HG02759 (cell line): ENCODE results near the gene STK40.

ENCODE experiments used
- ATAC-seq: cut with Tn5 transposase; IDR thresholded peaks from one replicate; pipeline ENCODE4 v1.9.1; 2021; ENCODE audit warnings: mild to moderate bottlenecking, moderate library complexity; ENCODE audit not compliant: unreplicated experiment

Gene STK40

GRCh38 chr1:36346741-36347370 is 38.9 kb downstream of the STK40 start:
- no peak for ATAC-seq

GRCh38 chr1:36345353-36345752 is 40.4 kb downstream of the STK40 start:
- no peak for ATAC-seq

- ATAC-seq, result no peak
These were observed 41.4 kb downstream of the STK40 start for GRCh38 chr1:36344395-36344680.

GRCh38 chr1:36343651-36344394 is 41.9 kb downstream of the STK40 start:
- no peak for ATAC-seq

GRCh38 chr1:36342426-36343185 is 43.1 kb downstream of the STK40 start:
- no peak for ATAC-seq

- ATAC-seq, result no peak
These were observed 44.0 kb downstream of the STK40 start for GRCh38 chr1:36341626-36342320.

- no peak for ATAC-seq
These were observed 46.1 kb downstream of the STK40 start for GRCh38 chr1:36339615-36340014.

- no peak for ATAC-seq
These were observed 46.5 kb downstream of the STK40 start for GRCh38 chr1:36339215-36339614.

- ATAC-seq, result no peak
These were observed 47.9 kb downstream of the STK40 start for GRCh38 chr1:36337830-36338229.

GRCh38 chr1:36330940-36331339 is 54.8 kb downstream of the STK40 start:
- no peak for ATAC-seq

- no peak for ATAC-seq
These were observed 55.9 kb downstream of the STK40 start for GRCh38 chr1:36329817-36330216.

GRCh38 chr1:36328713-36329112 is 57.0 kb downstream of the STK40 start:
- ATAC-seq, result no peak

GRCh38 chr1:36328088-36328480 is 57.6 kb downstream of the STK40 start:
- ATAC-seq, result no peak

- no peak for ATAC-seq
These were observed 58.2 kb downstream of the STK40 start for GRCh38 chr1:36327421-36328087.

- no peak for ATAC-seq
These were observed 59.2 kb downstream of the STK40 start for GRCh38 chr1:36326499-36326898.

- ATAC-seq, result no peak
These were observed 61.4 kb downstream of the STK40 start for GRCh38 chr1:36324353-36324703.

- peak; percentile 45 for ATAC-seq
These were observed 61.9 kb downstream of the STK40 start, which contains the start of gene EVA1B for GRCh38 chr1:36323636-36324352. Gene EVA1B (minus strand): TSS chr1:36323645. CDS start chr1:36323037, 608 bp downstream.

GRCh38 chr1:36322786-36323635 is 62.7 kb downstream of the STK40 start:
- ATAC-seq, result peak; percentile 33

GRCh38 chr1:36322041-36322785 is 63.5 kb downstream of the STK40 start:
- no peak for ATAC-seq
